ENCODE measurements around the gene SNRK. TPM values are rescaled to one million over a fixed set of nuclear protein-coding genes. Genes with fewer than 3 reads are reported as not detected.

The SNRK gene
- total RNA-seq (2021) (14.3 and 14.4 TPM in 2 replicates), Bru-seq, nascent RNA (percentile 90 among the genes with signal in this experiment), BruChase-seq, experiment 1, labeled RNA remaining after a 2-hour chase (percentile 79 among the genes with signal in this experiment), BruChase-seq, experiment 2, labeled RNA remaining after a 6-hour chase (percentile 56 among the genes with signal in this experiment)
- long read RNA-seq, full-length matches to known transcripts = 11 of 18 reads
- long read RNA-seq, partial matches to known transcripts = 1 of 18 reads
- long read RNA-seq, other reads (novel, unspliced or antisense) = 6 of 18 reads

- intact Hi-C loops (cut with micrococcal nuclease; ENCODE audit: unreplicated experiment) = loop anchor here (1.0 kb wide), 1 partner anchor 105 kb away; no protein-coding TSS in a partner anchor
- Histone ChIP-seq H3K79me2 (ENCODE audit: low read depth) (peaks cover 44% of the 10 kb centered on the region), H2AFZ (peak within 1 kb of the TSS; percentile 81), H3K9me2 (ENCODE audit: insufficient read depth) (no peaks in the 10 kb centered on the region), H3K27ac (peak within 1 kb of the TSS; percentile 47), H3K4me2 (peak within 1 kb of the TSS; percentile 98), H3K27me3 (ENCODE audit: insufficient read depth, low read depth) (no peaks in the 10 kb centered on the region), H3K4me1 (replicated peaks; ENCODE audit: insufficient read depth) (peaks cover 30% of the 10 kb centered on the region), H3K4me3 (peak within 1 kb of the TSS; percentile 83), H4K20me1 (ENCODE audit: insufficient read depth) (0 out of 2 replicates have a peak, but pooled peaks cover 4% of the 10 kb centered on the region), H3K9me3 (ENCODE audit: insufficient read depth, low read depth) (no peaks in the 10 kb centered on the region), H3K36me3 (ENCODE audit: low read depth) (no peaks in the 10 kb centered on the region), H3F3A (ENCODE audit: insufficient read depth, low read depth) (no peaks in the 10 kb centered on the region)
- no peak for TF ChIP-seq EZH2 (IDR thresholded peaks at IDR 0.05; ENCODE audit: low read depth)
- TF ChIP-seq CTCF (conservative IDR thresholded peaks at IDR 0.05) = no peak; the same call in 1 of the 2 replicates
- BruUV-seq (replicated peaks) = no TSS peak
- ChIA-PET POLR2A (ENCODE audit: unreplicated experiment) (interaction anchor here (0.5 to 0.8 kb wide), 3 partner anchors 349 to 634 kb away, joined by 3 to 5 read pairs (median 4); no protein-coding TSS in a partner anchor), CTCF (no interaction called here)
- peak; percentile 64 to 91 for DNase-seq
Observed at GRCh38 chr3:43286115-43286840, at the start of gene SNRK. Gene SNRK (plus strand): TSS chr3:43286540. CDS start chr3:43303204, 16,664 bp downstream.

- H3K27ac ChIP-seq = no peak overlapping the region
- H4K20me1 ChIP-seq (ENCODE audit: insufficient read depth) = no peaks in the 10 kb centered on the region
- no TSS peak for BruUV-seq (replicated peaks)
- no peak overlapping the region for H3K4me2 ChIP-seq
- POLR2A ChIA-PET (ENCODE audit: unreplicated experiment) = no interaction called here
- no peak overlapping the region for H3K4me3 ChIP-seq
- CTCF ChIA-PET = no interaction called here
- TF ChIP-seq CTCF (conservative IDR thresholded peaks at IDR 0.05) (no peak), EZH2 (IDR thresholded peaks at IDR 0.05; ENCODE audit: low read depth) (no peak)
- intact Hi-C loops (cut with micrococcal nuclease; ENCODE audit: unreplicated experiment) = no loop called here
- no peak overlapping the region for H2AFZ ChIP-seq
- DNase-seq = no peak
- no peaks in the 10 kb centered on the region; the same call in 1 of the 2 replicates for H3K9me3 ChIP-seq (ENCODE audit: insufficient read depth, low read depth)
- no peaks in the 10 kb centered on the region for H3K79me2 ChIP-seq (ENCODE audit: low read depth)
- no peaks in the 10 kb centered on the region for H3K9me2 ChIP-seq (ENCODE audit: insufficient read depth)
- no peaks in the 10 kb centered on the region for H3F3A ChIP-seq (ENCODE audit: insufficient read depth, low read depth)
- H3K27me3 ChIP-seq (ENCODE audit: insufficient read depth, low read depth) = no peaks in the 10 kb centered on the region
- H3K4me1 ChIP-seq (replicated peaks; ENCODE audit: insufficient read depth) = peaks cover 7% of the 10 kb centered on the region; the same call in 1 of the 2 replicates
- H3K36me3 ChIP-seq (ENCODE audit: low read depth) = no peaks in the 10 kb centered on the region
Observed at GRCh38 chr3:43238801-43239200, 47.5 kb upstream of the SNRK start.

GRCh38 chr3:43239755-43240154 is 46.6 kb upstream of the SNRK start:
- ChIA-PET CTCF (no interaction called here), POLR2A (ENCODE audit: unreplicated experiment) (no interaction called here)
- Histone ChIP-seq H3K4me3 (no peak overlapping the region), H3K4me1 (replicated peaks; ENCODE audit: insufficient read depth) (peaks cover 6% of the 10 kb centered on the region; the same call in 1 of the 2 replicates), H3F3A (ENCODE audit: insufficient read depth, low read depth) (no peaks in the 10 kb centered on the region), H2AFZ (no peak overlapping the region), H3K9me3 (ENCODE audit: insufficient read depth, low read depth) (no peaks in the 10 kb centered on the region; the same call in 1 of the 2 replicates), H3K36me3 (ENCODE audit: low read depth) (no peaks in the 10 kb centered on the region), H3K27ac (no peak overlapping the region), H3K27me3 (ENCODE audit: insufficient read depth, low read depth) (no peaks in the 10 kb centered on the region), H3K9me2 (ENCODE audit: insufficient read depth) (no peaks in the 10 kb centered on the region), H3K79me2 (ENCODE audit: low read depth) (no peaks in the 10 kb centered on the region), H4K20me1 (ENCODE audit: insufficient read depth) (no peaks in the 10 kb centered on the region), H3K4me2 (no peak overlapping the region)
- BruUV-seq (replicated peaks) = no TSS peak
- intact Hi-C loops (cut with micrococcal nuclease; ENCODE audit: unreplicated experiment) = no loop called here
- TF ChIP-seq EZH2 (IDR thresholded peaks at IDR 0.05; ENCODE audit: low read depth) (no peak), CTCF (conservative IDR thresholded peaks at IDR 0.05) (no peak)
- no peak for DNase-seq
